SK-N-MC (cell line): ENCODE data around the gene ATP6V0A1.

Experiments used
- EZH2 ChIP-seq: fragments of 200-600 bp; sonication (generic); IDR thresholded peaks from one replicate; pipeline ENCODE4 v1.6.1; 2017; ENCODE audit warnings: antibody characterized with exemption
- FOXP2 ChIP-seq: optimal IDR thresholded peaks from 2 replicates; pipeline ENCODE3; 2011; ENCODE audit warnings: mild to moderate bottlenecking, moderate library complexity; ENCODE audit not compliant: insufficient read depth; ENCODE audit errors: extremely low read length, control extremely low read depth
- POLR2AphosphoS5 ChIP-seq: IDR thresholded peaks from 2 replicates; pipeline ENCODE4 v1.6.1; 2012; ENCODE audit warnings: mild to moderate bottlenecking, low read depth, low read length, borderline replicate concordance

- no peak for TF ChIP-seq EZH2
- TF ChIP-seq POLR2AphosphoS5: no peak
- TF ChIP-seq FOXP2: no peak
Observed at GRCh38 chr17:42513686-42514085, 55.0 kb downstream of the ATP6V0A1 start.
